GM18519 (cell line): ENCODE data around the gene FOS.
"Not testable (repeated sequence)": the region's sequence is repeated elsewhere in the genome, so short reads cannot be mapped to it uniquely, and the experiment has no call there.

ENCODE experiments used
- ATAC-seq: cut with Tn5 transposase; IDR thresholded peaks from one replicate; pipeline ENCODE4 v1.9.1; 2021; ENCODE audit warnings: mild to moderate bottlenecking, moderate library complexity; ENCODE audit not compliant: unreplicated experiment, low FRiP score

FOS gene

GRCh38 chr14:75278422-75279152 lies at the start of gene FOS:
FOS (plus strand) TSS chr14:75278828; CDS start chr14:75278983, 155 bp downstream.
- ATAC-seq = peak; percentile 53

GRCh38 chr14:75229661-75230139 lies 48.9 kb upstream of the FOS start:
- ATAC-seq = no peak

DNA sequence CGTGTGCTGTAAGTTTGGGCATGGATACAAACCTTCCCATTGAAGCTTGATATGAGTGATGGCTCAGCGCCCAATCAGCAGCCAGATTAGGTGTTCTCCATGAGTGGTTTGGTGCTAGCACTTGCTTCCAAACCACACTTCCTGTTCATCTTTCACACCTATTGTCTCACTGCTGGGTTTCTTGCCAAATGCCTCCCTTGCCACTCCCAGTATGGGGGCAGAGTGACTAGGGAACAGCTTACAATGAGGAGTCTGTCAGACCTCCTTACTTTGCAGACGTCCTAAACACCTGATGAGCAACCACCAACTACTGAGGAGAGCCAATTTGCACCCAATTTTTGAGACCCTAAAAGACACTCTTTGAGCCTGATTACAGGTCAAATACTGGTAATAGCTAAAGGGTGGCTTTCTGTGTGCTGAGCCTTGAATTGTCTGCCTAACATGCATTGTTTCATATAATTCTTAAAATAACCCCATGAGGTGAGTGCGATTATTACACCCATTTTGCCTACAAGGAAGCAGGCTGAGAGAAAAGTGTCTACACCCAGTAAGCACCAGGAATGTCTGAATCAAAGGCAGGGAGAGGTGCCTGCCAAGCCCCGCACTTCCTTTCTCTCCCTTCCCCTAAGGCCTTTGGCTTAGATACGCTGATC lies 48.4 kb upstream of the FOS start:
- ATAC-seq = no peak

DNA sequence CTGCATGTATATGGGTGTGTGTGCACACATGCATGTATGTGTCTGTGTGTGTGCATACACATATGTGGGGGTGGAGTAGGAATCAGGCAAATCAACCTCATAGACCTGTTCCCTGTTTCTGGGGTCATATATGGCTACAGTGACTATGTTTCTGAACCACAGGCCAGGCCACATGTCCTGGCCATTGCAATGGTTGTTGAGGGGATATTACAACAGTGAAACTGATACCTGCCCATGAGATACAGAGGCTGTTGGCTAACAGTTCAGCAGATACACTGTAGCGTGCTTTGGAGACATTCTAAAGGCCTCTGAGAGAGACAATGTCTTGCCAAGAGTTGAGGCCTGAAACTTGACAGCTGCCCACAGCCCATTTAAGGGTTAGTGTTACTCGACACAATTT lies 47.3 kb upstream of the FOS start:
- ATAC-seq = no peak

GRCh38 chr14:75232191-75232590 lies 46.4 kb upstream of the FOS start:
- no peak for ATAC-seq

DNA sequence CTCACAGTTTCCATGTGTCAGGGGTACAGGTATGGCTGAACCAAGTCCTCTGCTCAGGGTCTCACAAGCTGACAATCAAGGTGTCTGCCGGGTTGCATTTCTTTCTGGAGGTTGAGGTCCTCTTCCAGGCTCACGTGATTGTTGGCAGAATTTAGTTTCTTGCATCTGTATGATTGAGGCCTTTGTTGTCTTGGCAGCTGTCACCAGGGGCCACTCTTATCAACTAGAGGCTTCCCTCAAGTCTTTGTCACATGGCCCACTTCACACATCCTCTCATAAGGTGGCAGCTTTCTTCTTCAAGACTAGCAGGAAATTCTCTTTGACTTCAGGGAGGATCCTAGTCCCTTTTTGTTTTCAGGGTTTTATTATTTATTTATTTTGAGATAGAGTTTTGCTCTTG lies 46.0 kb upstream of the FOS start:
- ATAC-seq = no peak

GRCh38 chr14:75234173-75235115 lies 44.2 kb upstream of the FOS start:
- no peak for ATAC-seq

- ATAC-seq = not testable (repeated sequence)
These were observed 43.4 kb upstream of the FOS start for GRCh38 chr14:75235198-75235597.

- ATAC-seq = no peak
These were observed 42.2 kb upstream of the FOS start for GRCh38 chr14:75236467-75236866.

DNA sequence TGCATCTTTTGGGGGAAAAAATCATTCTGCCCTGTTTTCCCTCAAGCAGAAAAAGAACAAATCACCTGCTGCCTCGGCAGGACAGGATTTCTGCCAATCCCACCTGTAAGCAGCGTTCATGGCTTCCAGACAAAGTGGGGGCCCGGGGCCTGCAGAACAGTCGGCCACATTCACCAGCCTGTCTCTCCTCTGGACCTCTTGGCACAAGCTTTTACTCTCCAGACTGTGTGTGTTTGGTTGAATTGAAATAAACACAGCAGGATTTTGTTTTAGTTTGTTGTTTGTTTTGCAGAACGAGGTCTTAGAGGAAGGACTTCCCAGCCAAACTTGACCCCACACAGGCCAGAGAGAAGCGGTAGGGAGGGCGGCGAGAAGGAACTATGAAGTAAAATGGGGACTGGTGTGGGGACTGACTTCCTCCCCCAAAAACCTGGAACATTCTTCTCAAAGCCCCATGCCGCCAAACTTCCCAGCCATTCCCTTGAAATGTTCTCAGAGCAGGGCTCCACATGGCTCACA lies 41.7 kb upstream of the FOS start:
- ATAC-seq = no peak

DNA sequence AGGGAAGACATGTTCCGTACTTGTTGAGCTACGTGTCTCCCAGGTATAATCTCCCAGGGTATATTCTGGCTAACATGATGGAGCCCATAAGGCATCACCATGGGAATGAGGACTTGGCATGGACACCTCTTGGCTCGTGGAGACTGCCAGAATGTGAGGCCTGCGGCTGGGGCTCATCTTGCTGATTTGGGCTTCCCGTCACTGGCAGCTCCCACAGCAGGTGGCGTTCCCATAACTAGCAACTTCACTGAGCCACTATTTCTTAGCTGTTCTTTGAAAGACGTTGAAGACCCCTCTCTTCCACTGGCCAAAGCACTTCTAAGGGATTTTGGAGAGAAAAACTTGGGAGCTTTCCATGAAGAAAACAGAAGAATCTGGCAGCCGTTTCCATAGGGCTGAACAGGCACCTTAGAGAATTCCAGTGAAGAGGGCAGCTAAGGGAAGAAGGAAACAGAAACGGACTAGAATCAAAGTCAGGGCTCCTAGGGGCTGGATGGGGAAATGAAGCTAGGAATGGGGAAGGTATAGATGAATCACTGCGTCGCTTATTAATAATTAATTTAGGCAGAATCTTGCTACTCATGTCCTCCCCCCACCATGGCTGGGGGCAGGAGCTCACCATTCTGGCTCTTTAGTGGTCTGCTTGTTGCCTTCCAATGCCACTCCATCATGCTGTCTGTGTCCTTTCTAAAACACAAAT lies 39.7 kb upstream of the FOS start:
- no peak for ATAC-seq

GRCh38 chr14:75240781-75241180 lies 37.8 kb upstream of the FOS start:
- ATAC-seq = no peak

DNA sequence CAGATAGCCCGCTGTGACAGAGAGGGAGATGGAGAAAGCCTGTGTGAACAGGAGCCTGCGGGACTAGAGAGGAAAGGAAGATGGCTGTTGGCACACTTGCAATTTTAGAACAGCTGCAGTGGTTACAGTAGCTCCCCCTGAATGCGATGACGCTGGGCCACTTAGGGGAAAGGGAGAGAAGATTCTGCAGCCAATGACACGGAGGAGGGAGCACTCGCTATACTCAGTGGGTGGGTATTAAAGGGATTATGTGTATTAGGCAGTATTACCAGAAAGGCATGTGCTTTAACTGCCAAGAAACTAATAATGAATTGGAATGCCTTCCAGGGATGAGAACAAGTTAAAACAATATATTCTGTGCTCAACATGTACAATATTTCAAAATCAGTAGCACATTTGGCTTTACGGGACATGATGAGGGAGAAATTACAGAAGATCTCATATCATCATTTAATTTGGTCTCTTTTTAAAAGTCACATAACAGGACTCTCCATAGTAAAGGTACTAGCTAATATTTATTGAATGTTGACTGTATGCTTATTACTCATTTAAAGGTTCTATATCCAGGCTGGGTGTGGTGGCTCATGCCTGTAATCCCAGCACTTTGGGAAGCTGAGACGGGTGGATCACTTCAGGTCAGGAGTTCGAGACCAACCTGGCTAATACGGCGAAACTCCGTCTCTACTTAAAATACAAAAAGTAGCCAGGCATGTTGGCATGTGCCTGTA lies 35.9 kb upstream of the FOS start:
- ATAC-seq = no peak

GRCh38 chr14:75244121-75244520 lies 34.5 kb upstream of the FOS start:
- ATAC-seq = no peak

GRCh38 chr14:75246546-75247285 lies 31.9 kb upstream of the FOS start:
- no peak for ATAC-seq

- no peak for ATAC-seq
These were observed 31.2 kb upstream of the FOS start for GRCh38 chr14:75247286-75247922.

DNA sequence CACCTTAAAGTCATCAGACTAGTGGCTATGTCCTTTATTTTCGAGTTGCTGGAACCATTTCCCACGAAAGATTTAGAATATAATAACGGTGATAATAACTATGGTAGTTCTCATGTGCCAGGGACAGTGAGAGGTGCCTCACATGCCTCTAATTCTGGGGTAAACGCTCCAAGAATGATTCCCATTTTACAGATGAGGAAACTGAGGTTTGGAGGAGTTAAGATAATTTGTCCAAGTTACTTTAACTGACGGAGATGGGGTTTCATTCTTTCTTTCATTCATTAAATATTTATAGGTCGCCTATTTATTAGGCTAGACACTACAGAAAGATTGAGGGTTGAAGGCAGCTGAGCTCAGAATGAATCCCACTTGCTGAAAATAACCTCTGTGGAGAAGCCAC lies 30.7 kb upstream of the FOS start:
- no peak for ATAC-seq

- peak; percentile 77 for ATAC-seq
These were observed 29.2 kb upstream of the FOS start for GRCh38 chr14:75249251-75249957.
